Ramos (cell line): ENCODE data around the gene ITSN1.

ENCODE experiments used
- in situ Hi-C: fragments of 300-500 bp; cut with MboI; formaldehyde crosslinking; loops from one replicate; pipeline ENCODE4 v1.14.3; 2022; ENCODE audit warnings: low sequenced_read_pairs; ENCODE audit not compliant: unreplicated experiment

ITSN1 gene

DNA sequence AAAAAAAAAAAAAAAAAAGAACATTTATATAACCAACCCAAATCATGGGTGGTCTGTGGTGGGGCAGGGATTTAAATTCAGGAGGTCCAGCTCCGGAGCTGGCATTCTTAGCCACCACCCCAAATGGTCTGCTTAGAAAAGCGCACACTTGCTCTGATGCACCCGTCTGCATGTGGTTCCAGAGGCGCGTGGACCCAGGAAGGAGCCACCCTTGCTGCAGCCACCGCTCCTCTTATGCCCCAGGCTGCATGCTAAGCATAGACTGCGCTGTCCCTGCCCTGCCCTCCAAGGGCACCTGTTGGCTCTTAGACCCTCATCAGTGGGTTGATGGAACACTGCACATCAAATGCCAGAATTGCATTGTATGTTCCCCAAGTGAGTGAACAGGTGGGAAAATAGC lies 231.9 kb downstream of the ITSN1 start:
- in situ Hi-C loops: no loop called here

GRCh38 chr21:33875026-33875695 lies 232.9 kb downstream of the ITSN1 start:
- in situ Hi-C loops: no loop called here

DNA sequence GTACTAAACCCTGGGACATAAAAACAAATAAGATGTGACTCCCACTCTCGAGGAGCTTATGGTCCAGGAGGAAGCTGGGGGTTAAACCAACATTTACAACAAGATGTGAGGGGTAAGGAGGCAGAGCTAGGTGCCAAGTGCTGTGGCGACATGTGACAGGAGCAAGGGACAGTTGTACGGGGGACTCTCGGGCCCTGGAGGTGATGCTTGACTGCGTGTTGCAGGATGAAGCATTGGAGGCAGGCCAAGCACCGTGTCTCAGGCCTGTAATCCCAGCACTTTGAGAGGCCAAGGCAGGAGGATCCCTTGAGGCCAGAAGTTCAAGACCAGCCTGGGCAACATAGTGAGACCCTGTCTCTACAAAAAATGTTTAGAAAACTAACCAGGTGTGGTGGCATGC lies 236.5 kb downstream of the ITSN1 start:
- in situ Hi-C loops: no loop called here

DNA sequence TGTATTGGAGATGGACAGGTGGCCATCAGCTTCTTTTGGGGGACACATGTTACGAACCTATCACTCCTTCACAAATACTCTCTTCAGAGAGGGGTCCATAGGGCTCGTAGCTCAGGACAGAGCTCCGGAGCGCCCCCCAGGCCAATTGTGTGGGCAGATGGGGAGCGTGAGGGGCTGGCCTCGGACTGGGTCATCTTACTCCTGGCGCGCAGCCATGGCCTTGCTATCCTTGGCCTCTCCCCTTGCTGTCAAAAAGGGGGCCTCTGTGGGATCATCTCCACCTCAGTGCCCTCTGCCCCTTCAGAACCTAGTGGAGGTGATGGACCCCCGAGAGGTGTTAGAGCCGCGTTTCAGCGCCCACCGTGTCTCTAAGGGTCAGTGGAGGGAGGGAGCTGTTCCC lies 238.3 kb downstream of the ITSN1 start:
- in situ Hi-C loops: no loop called here

DNA sequence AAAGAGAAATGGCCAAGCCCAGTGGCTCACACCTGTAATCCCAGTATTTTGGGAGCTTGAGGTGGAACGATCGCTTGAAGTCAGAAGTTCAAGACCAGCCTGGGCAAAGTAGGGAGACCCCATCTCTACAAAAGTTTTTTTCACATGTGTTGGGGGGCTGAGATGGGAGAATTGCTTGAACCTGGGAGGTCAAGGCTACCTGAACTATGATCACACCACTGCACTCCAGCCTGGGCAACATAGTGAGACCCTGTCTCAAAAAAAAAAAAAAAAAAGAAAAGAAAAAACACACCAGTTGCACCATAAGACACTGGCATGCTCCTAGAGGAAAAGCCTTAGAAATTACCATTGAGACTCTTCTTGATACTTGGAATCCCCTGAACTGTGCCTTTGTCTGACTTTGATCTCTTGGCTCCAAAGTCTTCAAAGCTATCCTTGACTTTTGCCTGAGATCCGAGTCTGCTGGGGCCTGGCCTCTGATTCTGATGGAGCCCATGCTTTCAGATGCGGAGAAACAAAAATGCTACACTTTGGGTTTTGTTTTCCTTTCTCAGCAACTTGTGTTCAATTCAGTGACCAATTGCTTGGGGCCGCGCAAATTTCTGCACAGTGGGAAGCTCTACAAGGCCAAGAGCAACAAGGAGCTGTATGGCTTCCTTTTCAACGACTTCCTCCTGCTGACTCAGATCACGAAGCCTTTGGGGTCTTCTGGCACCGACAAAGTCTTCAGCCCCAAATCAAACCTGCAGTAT lies 239.6 kb downstream of the ITSN1 start:
- in situ Hi-C loops: no loop called here

- in situ Hi-C loops: no loop called here
Observed at GRCh38 chr21:33883118-33883517, 240.8 kb downstream of the ITSN1 start.

DNA sequence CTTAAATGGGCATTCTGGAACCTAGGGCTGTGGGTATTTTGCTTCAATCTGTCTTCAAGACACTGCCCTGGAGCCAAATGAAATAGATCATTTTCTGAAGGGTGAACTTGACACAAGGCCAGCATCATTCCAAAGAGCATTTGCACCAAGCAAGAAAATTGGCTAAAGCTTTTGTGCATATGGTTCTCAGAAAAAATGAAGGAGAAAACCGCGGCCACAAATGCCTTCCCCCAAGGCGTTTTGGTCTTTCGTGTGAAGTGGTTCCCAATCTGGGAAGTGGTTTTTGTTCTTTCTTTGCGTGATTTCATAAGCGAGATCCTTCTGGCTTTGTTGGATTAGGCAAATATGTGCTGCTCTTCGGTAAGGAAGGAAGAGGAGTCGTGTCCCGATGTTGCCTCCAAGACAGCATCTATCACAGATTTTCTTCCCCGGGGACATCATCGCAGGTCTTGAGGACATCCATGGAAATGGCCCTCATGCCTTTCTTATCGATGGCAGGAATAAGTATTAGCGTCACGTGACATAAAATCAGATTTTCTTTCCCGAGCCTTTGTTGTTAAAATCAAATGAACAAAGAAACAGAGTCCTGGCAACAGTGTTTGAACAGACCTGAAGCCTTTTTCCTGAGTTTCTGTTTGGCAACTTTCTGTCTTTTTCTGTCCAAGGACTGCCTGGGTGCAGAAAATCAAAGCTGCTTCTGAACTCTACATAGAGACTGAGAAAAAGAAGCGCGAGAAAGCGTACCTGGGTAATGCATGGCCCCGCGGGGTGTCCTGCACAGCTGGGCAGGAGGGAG lies 242.3 kb downstream of the ITSN1 start:
- in situ Hi-C loops: no loop called here

DNA sequence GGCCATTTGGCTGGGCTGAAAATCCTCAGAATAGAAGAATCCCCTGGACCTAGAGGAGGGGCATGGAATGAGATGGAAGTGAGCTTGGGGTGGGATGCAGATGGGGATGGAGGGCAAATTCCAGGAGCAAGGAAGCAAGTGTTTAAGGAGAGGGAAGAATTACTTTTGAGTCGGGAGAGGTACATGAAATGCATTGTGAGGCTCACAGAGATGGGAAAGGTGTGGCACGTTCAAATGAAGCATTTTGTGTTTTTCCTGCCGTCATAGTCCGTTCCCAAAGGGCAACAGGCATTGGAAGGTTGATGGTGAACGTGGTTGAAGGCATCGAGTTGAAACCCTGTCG lies 242.8 kb downstream of the ITSN1 start:
- in situ Hi-C loops: no loop called here

GRCh38 chr21:33886321-33886720 lies 244.0 kb downstream of the ITSN1 start:
- in situ Hi-C loops: no loop called here

DNA sequence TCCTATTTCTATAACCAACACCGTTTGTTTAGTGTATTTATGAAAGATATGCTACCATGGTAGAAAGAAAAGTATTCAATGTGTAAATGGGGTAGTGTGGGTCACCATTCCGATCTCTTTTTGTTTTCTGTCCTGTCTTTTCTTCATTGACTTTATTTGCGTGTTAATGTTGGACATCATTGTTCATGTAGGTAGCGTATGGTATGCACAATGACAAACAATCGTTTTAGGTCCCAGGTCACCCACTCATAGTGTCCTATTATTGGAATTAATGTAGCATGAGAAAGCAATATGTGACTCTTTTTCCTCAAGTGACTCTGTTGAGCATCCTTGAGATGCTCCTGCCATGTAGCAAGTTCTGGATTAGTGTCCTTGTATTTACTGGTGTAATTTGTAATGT lies 247.9 kb downstream of the ITSN1 start:
- in situ Hi-C loops: no loop called here

DNA sequence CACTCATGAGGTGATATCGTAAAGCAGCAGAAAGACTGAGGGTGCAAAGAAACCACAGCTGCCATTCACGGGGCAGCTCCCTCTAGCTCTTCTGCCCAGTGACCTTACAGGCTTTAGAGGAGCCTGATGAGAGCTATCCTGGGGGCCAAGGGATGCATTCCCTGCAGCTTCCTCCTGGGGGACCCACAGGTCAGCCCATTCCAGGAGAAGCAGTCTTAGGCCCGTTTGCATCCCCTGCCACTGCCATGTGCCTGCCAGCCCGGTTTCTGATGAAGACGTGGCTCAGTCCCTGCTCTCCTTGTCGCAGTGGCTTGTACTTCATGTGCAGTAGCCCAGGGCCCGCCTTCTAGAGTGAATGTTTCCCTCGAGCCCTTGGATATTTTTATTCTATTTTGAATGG lies 250.6 kb downstream of the ITSN1 start:
- in situ Hi-C loops: no loop called here

- in situ Hi-C loops: no loop called here
Observed at GRCh38 chr21:33893917-33894316, 251.6 kb downstream of the ITSN1 start.

- in situ Hi-C loops: no loop called here
Observed at GRCh38 chr21:33894736-33895288, 252.5 kb downstream of the ITSN1 start.

DNA sequence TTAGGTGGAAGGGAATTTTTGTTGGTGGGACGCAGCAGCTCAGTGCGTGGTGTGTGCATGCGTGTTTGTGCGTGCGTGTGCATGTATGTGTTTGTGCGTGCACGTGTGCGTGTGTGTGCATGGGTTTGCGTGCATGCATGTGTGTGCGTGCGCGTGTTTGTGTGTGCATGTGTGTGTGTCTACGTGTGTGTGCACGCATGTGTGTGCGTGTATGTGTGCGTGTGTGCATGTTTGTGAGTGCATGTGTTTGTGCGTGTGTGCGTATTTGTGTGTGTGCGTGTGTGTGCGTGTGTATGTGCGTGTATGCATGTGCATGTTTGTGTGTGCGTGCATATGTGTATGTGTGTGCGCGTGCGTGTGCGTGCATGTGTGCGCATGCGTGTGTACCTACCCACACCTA lies 253.1 kb downstream of the ITSN1 start:
- in situ Hi-C loops: no loop called here

GRCh38 chr21:33896691-33897090 lies 254.4 kb downstream of the ITSN1 start:
- in situ Hi-C loops: no loop called here

DNA sequence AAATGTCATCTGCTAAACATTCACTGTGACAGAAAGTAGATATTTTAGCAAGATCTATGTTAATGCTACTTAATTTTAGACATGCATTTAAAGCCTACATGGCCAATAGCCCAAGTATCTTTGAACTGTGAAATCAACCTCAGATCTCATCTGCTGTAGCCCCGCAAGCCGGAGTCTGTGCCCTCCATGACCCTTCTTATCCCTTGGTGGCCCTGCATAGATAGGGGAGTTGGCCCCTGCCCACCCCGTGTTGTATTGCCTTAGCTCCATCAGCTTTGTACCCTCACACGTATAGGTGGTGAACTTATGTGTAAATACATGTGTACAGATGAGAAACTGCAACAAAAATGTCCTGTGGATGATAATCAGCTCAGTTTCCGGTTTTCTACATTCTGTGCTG lies 254.8 kb downstream of the ITSN1 start:
- in situ Hi-C loops: no loop called here

- in situ Hi-C loops: no loop called here
Observed at GRCh38 chr21:33897739-33898138, 255.4 kb downstream of the ITSN1 start.

DNA sequence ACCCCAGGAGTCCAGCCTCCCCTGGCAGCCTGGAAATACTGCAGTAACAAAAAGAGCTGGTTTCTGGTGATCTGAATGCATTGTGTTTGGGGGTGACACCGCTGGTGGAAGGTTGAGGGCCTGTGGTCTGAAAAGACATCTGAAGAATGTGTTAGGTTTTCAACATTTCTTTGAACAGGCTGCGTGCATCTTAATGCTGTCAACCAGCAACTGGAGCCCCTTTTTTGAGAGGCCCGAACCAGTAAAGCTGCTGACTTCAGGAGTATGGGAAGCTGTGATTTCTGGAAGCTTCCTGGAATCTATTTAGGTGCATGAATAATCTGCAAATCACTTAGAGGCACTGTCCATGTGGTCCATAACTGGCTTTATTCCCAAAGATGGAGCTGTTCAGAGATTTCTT lies 256.3 kb downstream of the ITSN1 start:
- in situ Hi-C loops: no loop called here

GRCh38 chr21:33899199-33899598 lies 256.9 kb downstream of the ITSN1 start:
- in situ Hi-C loops: no loop called here

DNA sequence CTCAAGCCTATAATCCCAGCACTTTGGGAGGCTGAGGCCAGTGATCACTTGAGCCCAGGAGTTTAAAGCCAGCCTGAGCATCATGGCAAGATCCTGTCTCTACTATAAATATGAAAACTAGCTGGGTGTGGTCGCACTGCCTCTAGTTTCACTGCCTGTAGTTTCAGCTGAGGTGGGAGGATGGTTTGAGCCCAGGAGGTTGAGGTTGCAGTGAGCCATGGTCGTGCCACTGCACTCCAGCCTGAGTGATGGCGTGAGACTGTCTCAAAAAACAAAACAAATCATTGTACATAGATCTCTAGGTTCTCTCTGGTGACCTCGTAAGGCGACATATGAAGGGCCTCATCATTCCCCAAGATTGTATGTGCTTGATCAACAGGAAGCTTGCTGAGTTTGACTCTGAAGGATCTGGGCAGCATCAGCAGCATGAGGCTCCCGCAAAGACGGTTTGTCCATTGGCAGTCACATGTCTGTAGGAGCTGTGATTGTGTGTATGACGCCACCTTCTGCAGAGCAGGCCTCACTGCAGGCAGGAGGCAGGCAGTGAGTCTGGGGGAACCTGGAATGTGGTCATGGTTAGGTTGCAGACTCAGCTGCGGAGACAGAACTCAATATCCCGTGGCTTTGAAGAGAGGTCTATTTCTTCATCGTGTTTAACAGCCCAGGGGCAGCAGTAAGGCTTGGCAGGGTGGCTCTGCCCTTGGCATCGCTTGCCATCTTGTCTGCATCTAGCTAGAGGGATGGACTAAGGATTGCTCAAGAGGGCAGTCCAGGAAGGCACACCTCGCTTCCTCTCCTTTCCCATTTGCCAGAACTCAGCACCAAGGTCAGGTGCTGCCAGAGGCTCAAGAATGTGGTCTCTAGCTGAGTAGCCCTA lies 259.3 kb downstream of the ITSN1 start:
- in situ Hi-C loops: loop anchor here (25.0 kb wide), 1 partner anchor 336 kb away; no protein-coding TSS in a partner anchor
